Retinal pigment epithelial cell (primary cell): ENCODE results near the gene MMP19.
"Not testable (repeated sequence)": the region's sequence is repeated elsewhere in the genome, so short reads cannot be mapped to it uniquely, and the experiment has no call there.

Source experiments
- DNase-seq: peaks from one replicate; pipeline ENCODE4 v3.0.0-alpha.2; 2010; ENCODE audit warnings: low read depth
- H3K4me3 ChIP-seq: 2 replicates; pipeline ENCODE4 v1.5.1; 2011; ENCODE audit warnings: mild to moderate bottlenecking, low read length, control low read depth, moderate library complexity
- CTCF ChIP-seq: conservative IDR thresholded peaks from 2 replicates; pipeline ENCODE4 v1.5.1; 2011; ENCODE audit warnings: low read depth, low read length, control low read depth, inconsistent platforms

The MMP19 gene

GRCh38 chr12:55865327-55865726 lies 22.6 kb upstream of the MMP19 start:
- TF ChIP-seq CTCF, result no peak
- DNase-seq, result no peak
- no peak overlapping the region for H3K4me3 ChIP-seq

- not testable (repeated sequence) for DNase-seq, H3K4me3 ChIP-seq
These were observed 20.2 kb upstream of the MMP19 start for GRCh38 chr12:55862931-55863330.

GRCh38 chr12:55862286-55862685 lies 19.6 kb upstream of the MMP19 start:
- DNase-seq, result no peak
- no peak for TF ChIP-seq CTCF

GRCh38 chr12:55861871-55862270 lies 19.1 kb upstream of the MMP19 start:
- no peak for TF ChIP-seq CTCF
- H3K4me3 ChIP-seq, result no peak overlapping the region
- no peak for DNase-seq

More at GRCh38 chr12:55862286-55862685, 19.6 kb upstream of the MMP19 start:
- H3K4me3 ChIP-seq, result no peak overlapping the region

- TF ChIP-seq CTCF, result no peak
- no peak overlapping the region for H3K4me3 ChIP-seq
- DNase-seq, result no peak
These were observed 18.7 kb upstream of the MMP19 start for GRCh38 chr12:55861396-55861795.

- no peak for TF ChIP-seq CTCF
- H3K4me3 ChIP-seq, result no peak overlapping the region
These were observed 10.0 kb upstream of the MMP19 start for GRCh38 chr12:55852740-55853139.

GRCh38 chr12:55850893-55851292 lies 8.2 kb upstream of the MMP19 start:
- no peak overlapping the region for H3K4me3 ChIP-seq
- TF ChIP-seq CTCF, result no peak
- no peak for DNase-seq

More at GRCh38 chr12:55852740-55853139, 10.0 kb upstream of the MMP19 start:
- no peak for DNase-seq

GRCh38 chr12:55850401-55850800 lies 7.7 kb upstream of the MMP19 start:
- TF ChIP-seq CTCF, result no peak
- no peak for DNase-seq
- no peak overlapping the region for H3K4me3 ChIP-seq
